Activated CD8-positive, alpha-beta T cell treated with anti-CD3 and anti-CD28 coated beads for 36 hours (primary cell): Measurements from ENCODE around the gene GRID2. TPM values are rescaled to one million over a fixed set of nuclear protein-coding genes. Genes with fewer than 3 reads are reported as not detected.

Experiments
- ATAC-seq: fragments of 200-7000 bp; cut with Tn5 transposase; one replicate; pipeline ENCODE4 v1.10.0; 2021; ENCODE audit warnings: mild to moderate bottlenecking, moderate library complexity
- CTCF ChIA-PET: fragments of 350-600 bp; sonication (Branson Sonifier 250); formaldehyde crosslinking; loops from one replicate; lab custom pipeline; 2021; ENCODE audit warnings: antibody characterized with exemption; lab: Charles Lee
- POLR2A ChIA-PET: fragments of 350-600 bp; sonication (Branson Sonifier 250); formaldehyde crosslinking; loops from one replicate; lab custom pipeline; 2021; ENCODE audit warnings: antibody characterized with exemption; lab: Charles Lee
- DNase-seq: peaks from one replicate; pipeline ENCODE4 v3.0.0-alpha.2; 2020
- H3K27ac Mint-ChIP-seq: one replicate; pipeline ENCODE4 v1.8.0; 2021; ENCODE audit warnings: mild to moderate bottlenecking, mixed read lengths
- H3K27me3 Mint-ChIP-seq: one replicate; pipeline ENCODE4 v1.8.0; 2021; ENCODE audit warnings: mixed read lengths
- H3K36me3 Mint-ChIP-seq: one replicate; pipeline ENCODE4 v1.8.0; 2021; ENCODE audit warnings: low read depth, mixed read lengths
- H3K4me1 Mint-ChIP-seq: one replicate; pipeline ENCODE4 v1.8.0; 2021; ENCODE audit warnings: low read depth, mixed read lengths
- H3K4me3 Mint-ChIP-seq: one replicate; pipeline ENCODE4 v1.8.0; 2021; ENCODE audit warnings: mild to moderate bottlenecking, moderate library complexity, mixed read lengths
- H3K9me3 Mint-ChIP-seq: one replicate; pipeline ENCODE4 v1.8.0; 2021; ENCODE audit warnings: mixed read lengths
- CTCF ChIP-seq: fragments of 200-600 bp; IDR thresholded peaks from one replicate; pipeline ENCODE4 v1.8.0; 2022; ENCODE audit warnings: antibody characterized with exemption, mild to moderate bottlenecking
- intact Hi-C: fragments of 100-400 bp; cut with micrococcal nuclease; formaldehyde crosslinking; loops from one replicate; pipeline ENCODE4 v1.10.0; 2022
- total RNA-seq, 2 experiments: library from RNA; stranded (reverse); gene quantifications; one replicate each; pipeline ENCODE4 v1.2.3, GENCODE V29; 2021

The GRID2 gene
- total RNA-seq, 2 experiments from 2014 or later = not detected

- Mint-ChIP-seq H3K4me3 (no peak overlapping the region), H3K27me3 (no peaks in the 10 kb centered on the region), H3K4me1 (no peaks in the 10 kb centered on the region), H3K9me3 (peaks cover 11% of the 10 kb centered on the region), H3K36me3 (no peaks in the 10 kb centered on the region), H3K27ac (no peak overlapping the region)
- TF ChIP-seq CTCF = no peak
- DNase-seq (no peak), ATAC-seq (no peak)
- ChIA-PET POLR2A (no interaction called here), CTCF (no interaction called here)
- intact Hi-C loops = no loop called here
Observed at GRCh38 chr4:92566269-92566668, 262.5 kb downstream of the GRID2 start.

GRCh38 chr4:92580816-92581215 is 277.1 kb downstream of the GRID2 start:
- ATAC-seq (no peak), DNase-seq (no peak)
- H3K4me3 Mint-ChIP-seq = no peak overlapping the region
- no peak overlapping the region for H3K27ac Mint-ChIP-seq
- no peak for TF ChIP-seq CTCF
- no peaks in the 10 kb centered on the region for H3K36me3 Mint-ChIP-seq
- H3K9me3 Mint-ChIP-seq = peaks cover 4% of the 10 kb centered on the region
- POLR2A ChIA-PET = no interaction called here
- intact Hi-C loops = no loop called here
- H3K27me3 Mint-ChIP-seq = no peaks in the 10 kb centered on the region
- CTCF ChIA-PET = no interaction called here
- no peaks in the 10 kb centered on the region for H3K4me1 Mint-ChIP-seq

- Mint-ChIP-seq H3K9me3 (peaks cover 3% of the 10 kb centered on the region), H3K4me1 (no peaks in the 10 kb centered on the region), H3K36me3 (no peaks in the 10 kb centered on the region), H3K27me3 (no peaks in the 10 kb centered on the region), H3K27ac (no peak overlapping the region), H3K4me3 (no peak overlapping the region)
- DNase-seq = no peak
- ATAC-seq = no peak
- ChIA-PET CTCF (no interaction called here), POLR2A (no interaction called here)
- no peak for TF ChIP-seq CTCF
- intact Hi-C loops = no loop called here
Observed at GRCh38 chr4:92599044-92599443, 295.3 kb downstream of the GRID2 start.

- CTCF ChIA-PET = no interaction called here
- no peak overlapping the region for H3K4me3 Mint-ChIP-seq
- intact Hi-C loops = no loop called here
- DNase-seq (no peak), ATAC-seq (no peak)
- H3K9me3 Mint-ChIP-seq = peaks cover 3% of the 10 kb centered on the region
- no peak overlapping the region for H3K27ac Mint-ChIP-seq
- H3K27me3 Mint-ChIP-seq = no peaks in the 10 kb centered on the region
- H3K36me3 Mint-ChIP-seq = no peaks in the 10 kb centered on the region
- POLR2A ChIA-PET = no interaction called here
- H3K4me1 Mint-ChIP-seq = no peaks in the 10 kb centered on the region
- no peak for TF ChIP-seq CTCF
Observed at GRCh38 chr4:92600638-92601037, 296.9 kb downstream of the GRID2 start.

GRCh38 chr4:92606227-92606626 is 302.5 kb downstream of the GRID2 start:
- no peak for ATAC-seq
- DNase-seq = no peak

More at GRCh38 chr4:92606227-92606626, 302.5 kb downstream of the GRID2 start:
- H3K4me3 Mint-ChIP-seq = no peak overlapping the region
- ChIA-PET CTCF (no interaction called here), POLR2A (no interaction called here)
- TF ChIP-seq CTCF = no peak
- H3K9me3 Mint-ChIP-seq = peaks cover 3% of the 10 kb centered on the region
- H3K4me1 Mint-ChIP-seq = no peaks in the 10 kb centered on the region
- no peak overlapping the region for H3K27ac Mint-ChIP-seq
- intact Hi-C loops = no loop called here
- no peaks in the 10 kb centered on the region for H3K27me3 Mint-ChIP-seq
- no peaks in the 10 kb centered on the region for H3K36me3 Mint-ChIP-seq
